GM21367 (cell line): Measurements from ENCODE around the gene TTLL11.

ENCODE experiments used
- ATAC-seq: cut with Tn5 transposase; IDR thresholded peaks from one replicate; pipeline ENCODE4 v1.9.1; 2021; ENCODE audit not compliant: unreplicated experiment

Gene TTLL11

GRCh38 chr9:122053064-122053463 is 40.0 kb downstream of the TTLL11 start:
- ATAC-seq, result no peak

- no peak for ATAC-seq
Measured at GRCh38 chr9:122051351-122052321, 41.5 kb downstream of the TTLL11 start.

- ATAC-seq, result no peak
Measured at GRCh38 chr9:122050167-122050566, 42.9 kb downstream of the TTLL11 start.

GRCh38 chr9:122042056-122042455 is 51.1 kb downstream of the TTLL11 start:
- ATAC-seq, result no peak

- ATAC-seq, result no peak
Measured at GRCh38 chr9:122040561-122041242, 52.4 kb downstream of the TTLL11 start.

- ATAC-seq, result no peak
Measured at GRCh38 chr9:122039234-122039633, 53.9 kb downstream of the TTLL11 start.

- no peak for ATAC-seq
Measured at GRCh38 chr9:122036988-122037387, 56.1 kb downstream of the TTLL11 start.

- ATAC-seq, result no peak
Measured at GRCh38 chr9:122036408-122036807, 56.7 kb downstream of the TTLL11 start.

- ATAC-seq, result no peak
Measured at GRCh38 chr9:122033775-122034373, 59.2 kb downstream of the TTLL11 start.

GRCh38 chr9:122032346-122032745 is 60.8 kb downstream of the TTLL11 start:
- ATAC-seq, result no peak

- no peak for ATAC-seq
Measured at GRCh38 chr9:122031776-122032175, 61.3 kb downstream of the TTLL11 start.

- ATAC-seq, result no peak
Measured at GRCh38 chr9:122031157-122031556, 62.0 kb downstream of the TTLL11 start.

- ATAC-seq, result no peak
Measured at GRCh38 chr9:122030357-122030756, 62.8 kb downstream of the TTLL11 start.

- ATAC-seq, result no peak
Measured at GRCh38 chr9:122029898-122030297, 63.2 kb downstream of the TTLL11 start.

- no peak for ATAC-seq
Measured at GRCh38 chr9:122028089-122028488, 65.0 kb downstream of the TTLL11 start.

GRCh38 chr9:122020398-122020797 is 72.7 kb downstream of the TTLL11 start:
- no peak for ATAC-seq

- ATAC-seq, result no peak
Measured at GRCh38 chr9:122016744-122017143, 76.4 kb downstream of the TTLL11 start.

- ATAC-seq, result no peak
Measured at GRCh38 chr9:122016309-122016708, 76.8 kb downstream of the TTLL11 start.

- ATAC-seq, result no peak
Measured at GRCh38 chr9:122015170-122015821, 77.8 kb downstream of the TTLL11 start.

GRCh38 chr9:122011818-122012498 is 81.2 kb downstream of the TTLL11 start:
- ATAC-seq, result no peak

GRCh38 chr9:122008559-122008958 is 84.5 kb downstream of the TTLL11 start:
- no peak for ATAC-seq
